ENCODE data around the gene NPC2.

NPC2 gene

GRCh38 chr14:74517731-74518130 lies 24.6 kb upstream of the NPC2 start:
- Histone ChIP-seq H4K5ac (ENCODE audit: low read length) (no peak overlapping the region), H2BK120ac (ENCODE audit: low read depth, low read length) (no peak overlapping the region), H3K9ac (ENCODE audit: low read length) (no peak overlapping the region), H3K27me3 (ENCODE audit: insufficient read depth, low read length, poor library complexity) (no peaks in the 10 kb centered on the region), H2BK15ac (replicated peaks; ENCODE audit: low read depth) (no peak overlapping the region), H3K56ac (ENCODE audit: low read length) (no peak overlapping the region), H3K4me3 (ENCODE audit: low read length) (no peak overlapping the region), H2BK5ac (ENCODE audit: low read length) (no peak overlapping the region), H3K27ac (ENCODE audit: low read depth, low read length) (no peak overlapping the region), H3K4me2 (ENCODE audit: low read length) (no peak overlapping the region), H3K79me1 (ENCODE audit: low read length) (no peaks in the 10 kb centered on the region), H3K4me1 (ENCODE audit: control insufficient read depth, low read depth, low read length) (no peaks in the 10 kb centered on the region), H4K8ac (ENCODE audit: low read depth, low read length) (no peak overlapping the region), H3K4ac (ENCODE audit: low read depth, low read length) (no peak overlapping the region), H3K23ac (ENCODE audit: low read length) (no peak overlapping the region), H2AK5ac (ENCODE audit: low read length) (no peak overlapping the region), H3K18ac (ENCODE audit: low read length) (no peak overlapping the region), H3K79me2 (ENCODE audit: control insufficient read depth, insufficient read depth, low read length) (no peaks in the 10 kb centered on the region), H3K36me3 (ENCODE audit: control insufficient read depth, insufficient read depth, low read length) (no peaks in the 10 kb centered on the region)
- WGBS (ENCODE audit: extremely low coverage, insufficient coverage, low lambda C conversion rate) = no CpG with 5 or more reads among the region's 4 CpGs
- no peak for DNase-seq

GRCh38 chr14:74516451-74517160 lies 23.5 kb upstream of the NPC2 start:
- H2BK120ac ChIP-seq (ENCODE audit: low read depth, low read length) = no peak overlapping the region
- H2AK5ac ChIP-seq (ENCODE audit: low read length) = no peak overlapping the region
- H3K56ac ChIP-seq (ENCODE audit: low read length) = peak overlapping the region; percentile 35

GRCh38 chr14:74515891-74516412 lies 22.8 kb upstream of the NPC2 start:
- Histone ChIP-seq H3K27ac (ENCODE audit: low read depth, low read length) (no peak overlapping the region), H2BK15ac (replicated peaks; ENCODE audit: low read depth) (no peak overlapping the region), H3K4me3 (ENCODE audit: low read length) (no peak overlapping the region), H2BK120ac (ENCODE audit: low read depth, low read length) (no peak overlapping the region), H3K79me1 (ENCODE audit: low read length) (no peaks in the 10 kb centered on the region), H3K4me2 (ENCODE audit: low read length) (no peak overlapping the region), H3K18ac (ENCODE audit: low read length) (no peak overlapping the region), H3K36me3 (ENCODE audit: control insufficient read depth, insufficient read depth, low read length) (no peaks in the 10 kb centered on the region), H2BK5ac (ENCODE audit: low read length) (no peak overlapping the region), H3K4ac (ENCODE audit: low read depth, low read length) (no peak overlapping the region), H3K27me3 (ENCODE audit: insufficient read depth, low read length, poor library complexity) (no peaks in the 10 kb centered on the region), H4K5ac (ENCODE audit: low read length) (no peak overlapping the region), H3K9ac (ENCODE audit: low read length) (no peak overlapping the region), H3K56ac (ENCODE audit: low read length) (no peak overlapping the region), H3K23ac (ENCODE audit: low read length) (no peak overlapping the region), H3K4me1 (ENCODE audit: control insufficient read depth, low read depth, low read length) (no peaks in the 10 kb centered on the region), H3K79me2 (ENCODE audit: control insufficient read depth, insufficient read depth, low read length) (no peaks in the 10 kb centered on the region), H2AK5ac (ENCODE audit: low read length) (no peak overlapping the region), H4K8ac (ENCODE audit: low read depth, low read length) (no peak overlapping the region)
- DNase-seq = no peak
- WGBS (ENCODE audit: extremely low coverage, insufficient coverage, low lambda C conversion rate) = no CpG with 5 or more reads among the region's 8 CpGs

More at GRCh38 chr14:74516451-74517160, 23.5 kb upstream of the NPC2 start:
- Histone ChIP-seq H3K23ac (ENCODE audit: low read length) (no peak overlapping the region), H4K8ac (ENCODE audit: low read depth, low read length) (no peak overlapping the region), H2BK15ac (replicated peaks; ENCODE audit: low read depth) (no peak overlapping the region), H3K4me1 (ENCODE audit: control insufficient read depth, low read depth, low read length) (no peaks in the 10 kb centered on the region), H3K79me1 (ENCODE audit: low read length) (no peaks in the 10 kb centered on the region), H3K4me3 (ENCODE audit: low read length) (no peak overlapping the region), H3K4me2 (ENCODE audit: low read length) (no peak overlapping the region), H2BK5ac (ENCODE audit: low read length) (no peak overlapping the region), H3K79me2 (ENCODE audit: control insufficient read depth, insufficient read depth, low read length) (no peaks in the 10 kb centered on the region), H3K27me3 (ENCODE audit: insufficient read depth, low read length, poor library complexity) (no peaks in the 10 kb centered on the region), H3K4ac (ENCODE audit: low read depth, low read length) (no peak overlapping the region), H3K36me3 (ENCODE audit: control insufficient read depth, insufficient read depth, low read length) (no peaks in the 10 kb centered on the region), H3K9ac (ENCODE audit: low read length) (no peak overlapping the region), H4K5ac (ENCODE audit: low read length) (no peak overlapping the region), H3K18ac (ENCODE audit: low read length) (no peak overlapping the region), H3K27ac (ENCODE audit: low read depth, low read length) (no peak overlapping the region)
- peak; percentile 87 for DNase-seq
- no CpG with 5 or more reads among the region's 12 CpGs for WGBS (ENCODE audit: extremely low coverage, insufficient coverage, low lambda C conversion rate)

- Histone ChIP-seq H3K79me1 (ENCODE audit: low read length) (no peaks in the 10 kb centered on the region), H3K4me1 (ENCODE audit: control insufficient read depth, low read depth, low read length) (no peaks in the 10 kb centered on the region), H3K36me3 (ENCODE audit: control insufficient read depth, insufficient read depth, low read length) (no peaks in the 10 kb centered on the region), H3K18ac (ENCODE audit: low read length) (no peak overlapping the region), H3K4me3 (ENCODE audit: low read length) (no peak overlapping the region), H3K4me2 (ENCODE audit: low read length) (no peak overlapping the region), H2BK120ac (ENCODE audit: low read depth, low read length) (no peak overlapping the region), H3K4ac (ENCODE audit: low read depth, low read length) (no peak overlapping the region), H4K8ac (ENCODE audit: low read depth, low read length) (no peak overlapping the region), H3K56ac (ENCODE audit: low read length) (no peak overlapping the region), H2AK5ac (ENCODE audit: low read length) (no peak overlapping the region), H2BK5ac (ENCODE audit: low read length) (no peak overlapping the region), H3K27me3 (ENCODE audit: insufficient read depth, low read length, poor library complexity) (no peaks in the 10 kb centered on the region), H3K9ac (ENCODE audit: low read length) (no peak overlapping the region), H3K23ac (ENCODE audit: low read length) (no peak overlapping the region), H3K27ac (ENCODE audit: low read depth, low read length) (no peak overlapping the region), H3K79me2 (ENCODE audit: control insufficient read depth, insufficient read depth, low read length) (no peaks in the 10 kb centered on the region), H2BK15ac (replicated peaks; ENCODE audit: low read depth) (no peak overlapping the region), H4K5ac (ENCODE audit: low read length) (no peak overlapping the region)
- no CpG with 5 or more reads among the region's 13 CpGs for WGBS (ENCODE audit: extremely low coverage, insufficient coverage, low lambda C conversion rate)
- no peak for DNase-seq
Observed at GRCh38 chr14:74514471-74514941, 21.4 kb upstream of the NPC2 start.

GRCh38 chr14:74511966-74512830 lies 19.1 kb upstream of the NPC2 start:
- H3K18ac ChIP-seq (ENCODE audit: low read length) = no peak overlapping the region
- no peaks in the 10 kb centered on the region for H3K79me1 ChIP-seq (ENCODE audit: low read length)
- no peak for DNase-seq
- no peak overlapping the region for H2AK5ac ChIP-seq (ENCODE audit: low read length)
- no peak overlapping the region for H3K27ac ChIP-seq (ENCODE audit: low read depth, low read length)
- H2BK15ac ChIP-seq (replicated peaks; ENCODE audit: low read depth) = no peak overlapping the region
- H2BK5ac ChIP-seq (ENCODE audit: low read length) = no peak overlapping the region
- H3K4me1 ChIP-seq (ENCODE audit: control insufficient read depth, low read depth, low read length) = no peaks in the 10 kb centered on the region
- H4K8ac ChIP-seq (ENCODE audit: low read depth, low read length) = no peak overlapping the region
- H3K23ac ChIP-seq (ENCODE audit: low read length) = no peak overlapping the region
- H3K27me3 ChIP-seq (ENCODE audit: insufficient read depth, low read length, poor library complexity) = no peaks in the 10 kb centered on the region
- no peaks in the 10 kb centered on the region for H3K36me3 ChIP-seq (ENCODE audit: control insufficient read depth, insufficient read depth, low read length)
- H2BK120ac ChIP-seq (ENCODE audit: low read depth, low read length) = no peak overlapping the region
- H3K56ac ChIP-seq (ENCODE audit: low read length) = no peak overlapping the region
- no CpG with 5 or more reads among the region's 10 CpGs for WGBS (ENCODE audit: extremely low coverage, insufficient coverage, low lambda C conversion rate)
- H3K4me3 ChIP-seq (ENCODE audit: low read length) = no peak overlapping the region
- no peak overlapping the region for H4K5ac ChIP-seq (ENCODE audit: low read length)
- H3K9ac ChIP-seq (ENCODE audit: low read length) = no peak overlapping the region
- H3K79me2 ChIP-seq (ENCODE audit: control insufficient read depth, insufficient read depth, low read length) = no peaks in the 10 kb centered on the region
- H3K4ac ChIP-seq (ENCODE audit: low read depth, low read length) = no peak overlapping the region
- H3K4me2 ChIP-seq (ENCODE audit: low read length) = no peak overlapping the region
